GM19395 (cell line): ENCODE results near the gene MAPRE2.

Experiments
- ATAC-seq: cut with Tn5 transposase; IDR thresholded peaks from one replicate; pipeline ENCODE4 v1.9.1; 2021; ENCODE audit warnings: mild to moderate bottlenecking, moderate library complexity; ENCODE audit not compliant: unreplicated experiment

The MAPRE2 gene

GRCh38 chr18:35032113-35032512 lies 9.1 kb upstream of the MAPRE2 start:
- no peak for ATAC-seq

- no peak for ATAC-seq
Measured at GRCh38 chr18:35038029-35038428, 3.2 kb upstream of the MAPRE2 start.

GRCh38 chr18:35038881-35039491 lies 2.2 kb upstream of the MAPRE2 start:
- peak; percentile 36 for ATAC-seq

GRCh38 chr18:35040638-35040987 lies 600 bp upstream of the MAPRE2 start:
- no peak for ATAC-seq

GRCh38 chr18:35041815-35042387 lies 688 bp downstream of the MAPRE2 start:
- ATAC-seq: no peak

GRCh38 chr18:35042389-35043071 lies 1.3 kb downstream of the MAPRE2 start:
- peak; percentile 25 for ATAC-seq

- no peak for ATAC-seq
Measured at GRCh38 chr18:35043207-35043606, 2.0 kb downstream of the MAPRE2 start.

GRCh38 chr18:35045121-35045520 lies 3.9 kb downstream of the MAPRE2 start:
- ATAC-seq: no peak

GRCh38 chr18:35045806-35046205 lies 4.6 kb downstream of the MAPRE2 start:
- no peak for ATAC-seq

GRCh38 chr18:35047697-35048292 lies 6.6 kb downstream of the MAPRE2 start:
- ATAC-seq: no peak

GRCh38 chr18:35049111-35050027 lies 8.2 kb downstream of the MAPRE2 start:
- ATAC-seq: peak; percentile 24

GRCh38 chr18:35050028-35050546 lies 8.9 kb downstream of the MAPRE2 start:
- peak; percentile 42 for ATAC-seq

- ATAC-seq: peak; percentile 28
Measured at GRCh38 chr18:35050705-35051195, 9.5 kb downstream of the MAPRE2 start.

GRCh38 chr18:35051641-35052377 lies 10.6 kb downstream of the MAPRE2 start:
- no peak for ATAC-seq

- no peak for ATAC-seq
Measured at GRCh38 chr18:35054401-35054800, 13.2 kb downstream of the MAPRE2 start.

GRCh38 chr18:35055105-35055504 lies 13.9 kb downstream of the MAPRE2 start:
- no peak for ATAC-seq

- ATAC-seq: no peak
Measured at GRCh38 chr18:35055726-35056125, 14.5 kb downstream of the MAPRE2 start.

- no peak for ATAC-seq
Measured at GRCh38 chr18:35059280-35059927, 18.2 kb downstream of the MAPRE2 start.

- no peak for ATAC-seq
Measured at GRCh38 chr18:35060122-35060815, 19.1 kb downstream of the MAPRE2 start.
